Measurements from ENCODE around the gene STAT3.

DNA sequence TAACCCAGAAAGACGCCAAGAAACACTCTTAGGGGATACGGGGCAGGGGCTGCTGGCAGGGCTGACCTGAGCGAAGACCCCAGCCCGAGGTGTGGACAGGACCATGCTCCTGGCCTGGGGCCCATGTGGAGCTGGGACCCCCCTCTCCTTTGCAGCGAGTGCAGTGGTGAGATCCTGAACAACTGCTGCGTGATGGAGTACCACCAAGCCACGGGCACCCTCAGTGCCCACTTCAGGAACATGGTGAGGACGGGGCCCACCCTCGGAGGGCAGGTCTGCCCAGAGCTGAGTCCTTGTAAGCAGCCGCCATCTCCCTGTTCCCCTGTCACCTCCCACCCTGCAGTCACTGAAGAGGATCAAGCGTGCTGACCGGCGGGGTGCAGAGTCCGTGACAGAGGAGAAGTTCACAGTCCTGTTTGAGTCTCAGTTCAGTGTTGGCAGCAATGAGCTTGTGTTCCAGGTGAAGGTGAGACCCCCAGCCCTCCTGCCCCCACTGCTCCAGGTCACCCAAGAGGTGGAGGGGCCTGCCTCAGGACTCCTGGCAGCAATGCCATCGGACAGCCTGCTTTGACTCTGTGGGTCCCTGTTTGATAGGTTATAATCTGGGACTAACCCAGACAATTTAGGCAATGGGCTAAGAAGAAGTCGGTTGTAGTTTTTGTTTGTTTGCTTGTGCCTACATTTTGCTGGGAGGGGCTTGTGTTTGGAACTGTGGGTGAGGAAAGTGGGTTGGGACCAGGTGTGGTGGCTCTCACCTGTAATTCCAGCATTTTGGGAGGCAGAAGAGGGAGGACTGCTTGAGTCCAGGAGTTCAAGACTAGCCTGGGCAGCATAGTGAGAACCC lies 83.8 kb downstream of the STAT3 start:
- TF ChIP-seq, protein P1, sequence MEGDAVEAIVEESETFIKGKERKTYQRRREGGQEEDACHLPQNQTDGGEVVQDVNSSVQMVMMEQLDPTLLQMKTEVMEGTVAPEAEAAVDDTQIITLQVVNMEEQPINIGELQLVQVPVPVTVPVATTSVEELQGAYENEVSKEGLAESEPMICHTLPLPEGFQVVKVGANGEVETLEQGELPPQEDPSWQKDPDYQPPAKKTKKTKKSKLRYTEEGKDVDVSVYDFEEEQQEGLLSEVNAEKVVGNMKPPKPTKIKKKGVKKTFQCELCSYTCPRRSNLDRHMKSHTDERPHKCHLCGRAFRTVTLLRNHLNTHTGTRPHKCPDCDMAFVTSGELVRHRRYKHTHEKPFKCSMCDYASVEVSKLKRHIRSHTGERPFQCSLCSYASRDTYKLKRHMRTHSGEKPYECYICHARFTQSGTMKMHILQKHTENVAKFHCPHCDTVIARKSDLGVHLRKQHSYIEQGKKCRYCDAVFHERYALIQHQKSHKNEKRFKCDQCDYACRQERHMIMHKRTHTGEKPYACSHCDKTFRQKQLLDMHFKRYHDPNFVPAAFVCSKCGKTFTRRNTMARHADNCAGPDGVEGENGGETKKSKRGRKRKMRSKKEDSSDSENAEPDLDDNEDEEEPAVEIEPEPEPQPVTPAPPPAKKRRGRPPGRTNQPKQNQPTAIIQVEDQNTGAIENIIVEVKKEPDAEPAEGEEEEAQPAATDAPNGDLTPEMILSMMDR (conservative IDR thresholded peaks at IDR 0.05), result no peak
- no peak for TF ChIP-seq EZH2 (IDR thresholded peaks at IDR 0.05; ENCODE audit: low read depth)

Measured in PC-9 (cell line).